Erythroblast (primary cell): ENCODE data around the gene PIP4K2A.
A peak's percentile ranks its signal among the peaks of the same experiment; 100 is the strongest.

Experiments
- DNase-seq, 2 experiments: peaks; one replicate each; lab custom pipeline; 2025; lab: John Stamatoyannopoulos, UW
- GATA1 ChIP-seq: IDR thresholded peaks from 2 replicates; pipeline ENCODE4 v1.6.1; 2011; ENCODE audit warnings: low read depth, mild to moderate bottlenecking, control low read depth, low read length, moderate library complexity
- POLR2A ChIP-seq: IDR thresholded peaks from 2 replicates; pipeline ENCODE4 v1.6.1; 2011; ENCODE audit warnings: mild to moderate bottlenecking, low read length

PIP4K2A gene

GRCh38 chr10:22679608-22680007 lies 34.8 kb downstream of the PIP4K2A start:
- no peak for DNase-seq
- TF ChIP-seq GATA1 (no peak), POLR2A (no peak)

GRCh38 chr10:22677333-22677732 lies 37.0 kb downstream of the PIP4K2A start:
- no peak for DNase-seq
- TF ChIP-seq GATA1 = no peak
- no peak for TF ChIP-seq POLR2A

GRCh38 chr10:22676435-22676834 lies 37.9 kb downstream of the PIP4K2A start:
- no peak for TF ChIP-seq POLR2A
- TF ChIP-seq GATA1 = no peak
- no peak for DNase-seq

GRCh38 chr10:22674573-22674930 lies 39.8 kb downstream of the PIP4K2A start:
- TF ChIP-seq POLR2A = no peak
- no peak for TF ChIP-seq GATA1
- DNase-seq = no peak

GRCh38 chr10:22673785-22674572 lies 40.4 kb downstream of the PIP4K2A start:
- peak; percentile 61 to 77 for DNase-seq
- TF ChIP-seq GATA1 = no peak
- peak; percentile 25 for TF ChIP-seq POLR2A

- DNase-seq = no peak
- no peak for TF ChIP-seq GATA1
- no peak for TF ChIP-seq POLR2A
Measured at GRCh38 chr10:22673091-22673392, 41.3 kb downstream of the PIP4K2A start.

GRCh38 chr10:22672319-22673090 lies 41.9 kb downstream of the PIP4K2A start:
- no peak for TF ChIP-seq GATA1
- peak; percentile 67 for TF ChIP-seq POLR2A

GRCh38 chr10:22670788-22671187 lies 43.6 kb downstream of the PIP4K2A start:
- no peak for DNase-seq
- no peak for TF ChIP-seq GATA1
- TF ChIP-seq POLR2A = no peak

More at GRCh38 chr10:22672319-22673090, 41.9 kb downstream of the PIP4K2A start:
- peak; percentile 74 for DNase-seq

- TF ChIP-seq GATA1 = no peak
- peak; percentile 41 for TF ChIP-seq POLR2A
- DNase-seq = peak; percentile 83 to 89
Measured at GRCh38 chr10:22669163-22669711, 45.1 kb downstream of the PIP4K2A start.

GRCh38 chr10:22667093-22667480 lies 47.3 kb downstream of the PIP4K2A start:
- DNase-seq = peak in 1 of 2 experiments; percentile 50
- no peak for TF ChIP-seq GATA1
- TF ChIP-seq POLR2A = no peak

GRCh38 chr10:22666287-22667092 lies 47.9 kb downstream of the PIP4K2A start:
- TF ChIP-seq GATA1 (no peak), POLR2A (peak; percentile 59)
- DNase-seq = peak; percentile 85 to 87

- no peak for DNase-seq
- no peak for TF ChIP-seq GATA1
- TF ChIP-seq POLR2A = no peak
Measured at GRCh38 chr10:22665329-22665728, 49.0 kb downstream of the PIP4K2A start.

- DNase-seq = peak in 1 of 2 experiments; percentile 20
- TF ChIP-seq POLR2A = no peak
Measured at GRCh38 chr10:22662733-22663330, 51.5 kb downstream of the PIP4K2A start.
